Central memory CD4-positive, alpha-beta T cell (primary cell): ENCODE results near the gene HEYL.

ENCODE experiments used
- DNase-seq: peaks from one replicate; pipeline ENCODE4 v3.0.0; 2022

HEYL gene

GRCh38 chr1:39663559-39663958, 24.1 kb upstream of the HEYL start:
- DNase-seq, result no peak

- no peak for DNase-seq
These were observed 23.4 kb upstream of the HEYL start for GRCh38 chr1:39662861-39663260.

- no peak for DNase-seq
These were observed 20.1 kb upstream of the HEYL start for GRCh38 chr1:39659538-39659937.

- DNase-seq, result no peak
These were observed 19.7 kb upstream of the HEYL start for GRCh38 chr1:39659110-39659509.

GRCh38 chr1:39657923-39658485, 18.6 kb upstream of the HEYL start:
- DNase-seq, result peak; percentile 41

- DNase-seq, result no peak
These were observed 18.0 kb upstream of the HEYL start for GRCh38 chr1:39657402-39657801.

- no peak for DNase-seq
These were observed 16.9 kb upstream of the HEYL start for GRCh38 chr1:39656391-39656790.

GRCh38 chr1:39655578-39656268, 16.3 kb upstream of the HEYL start:
- no peak for DNase-seq

GRCh38 chr1:39654291-39654690, 14.8 kb upstream of the HEYL start:
- no peak for DNase-seq

GRCh38 chr1:39653546-39654031, 14.1 kb upstream of the HEYL start:
- peak; percentile 58 for DNase-seq

GRCh38 chr1:39652554-39652953, 13.1 kb upstream of the HEYL start:
- no peak for DNase-seq

GRCh38 chr1:39652105-39652504, 12.7 kb upstream of the HEYL start:
- DNase-seq, result no peak

- no peak for DNase-seq
These were observed 11.0 kb upstream of the HEYL start for GRCh38 chr1:39650431-39650830.

GRCh38 chr1:39649636-39650185, 10.3 kb upstream of the HEYL start:
- DNase-seq, result no peak

GRCh38 chr1:39648496-39648895, 9.1 kb upstream of the HEYL start:
- no peak for DNase-seq

GRCh38 chr1:39647247-39647646, 7.8 kb upstream of the HEYL start:
- DNase-seq, result no peak

- no peak for DNase-seq
These were observed 7.0 kb upstream of the HEYL start for GRCh38 chr1:39646232-39647081.

GRCh38 chr1:39645411-39646043, 6.1 kb upstream of the HEYL start:
- no peak for DNase-seq

GRCh38 chr1:39643705-39644104, 4.3 kb upstream of the HEYL start:
- no peak for DNase-seq

GRCh38 chr1:39642796-39643195, 3.4 kb upstream of the HEYL start:
- DNase-seq, result no peak

GRCh38 chr1:39640861-39641260, 1.4 kb upstream of the HEYL start:
- DNase-seq, result no peak

GRCh38 chr1:39638965-39639304, 508 bp downstream of the HEYL start:
- DNase-seq, result no peak

- no peak for DNase-seq
These were observed 2.1 kb downstream of the HEYL start for GRCh38 chr1:39637361-39637760.
